GM23248 (cell line): ENCODE data around the gene LHCGR.

ENCODE experiments used
- EZH2 ChIP-seq: fragments of 200-600 bp; sonication (generic); IDR thresholded peaks from 2 replicates; pipeline ENCODE4 v1.6.1; 2018; ENCODE audit warnings: antibody characterized with exemption, mild to moderate bottlenecking; ENCODE audit not compliant: insufficient read depth, poor library complexity, severe bottlenecking
- EZH2phosphoT487 ChIP-seq: fragments of 200-600 bp; sonication (generic); IDR thresholded peaks from 2 replicates; pipeline ENCODE4 v1.6.1; 2018; ENCODE audit warnings: antibody characterized with exemption, moderate library complexity, mild to moderate bottlenecking, low read depth; ENCODE audit not compliant: insufficient read depth

DNA sequence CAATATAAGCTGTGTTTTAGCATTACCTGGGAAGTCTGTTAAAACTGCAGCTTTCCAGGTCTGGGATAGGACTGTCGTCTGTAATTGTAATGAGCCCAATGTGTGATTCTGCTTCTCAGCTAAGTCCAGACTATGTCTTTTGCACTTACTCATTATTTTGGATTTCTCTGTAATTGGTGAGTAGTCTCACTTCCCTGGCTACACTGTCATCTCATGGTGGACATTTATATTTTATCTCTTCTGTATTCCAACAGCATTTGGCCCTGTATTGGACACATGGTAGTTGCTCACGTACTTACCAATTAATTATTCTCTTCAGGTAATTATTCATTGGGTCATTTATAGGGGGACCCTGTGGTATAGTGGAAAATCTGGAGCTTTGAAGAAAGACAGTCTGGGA, 28.0 kb downstream of the LHCGR start:
- no peak for TF ChIP-seq EZH2phosphoT487
- no peak for TF ChIP-seq EZH2
